Neuronal stem cell (in vitro differentiated cells): ENCODE results near the gene RGN. TPM values are rescaled to one million over a fixed set of nuclear protein-coding genes. Genes with fewer than 3 reads are reported as not detected.

Source experiments
- DNase-seq: peaks from one replicate; pipeline ENCODE4 v3.0.0-alpha.2; 2013; ENCODE audit warnings: low spot score
- H2AFZ ChIP-seq: one replicate; pipeline ENCODE4 v1.6.1; 2013; ENCODE audit warnings: mild to moderate bottlenecking, low read length, inconsistent platforms
- H2AK5ac ChIP-seq: 2 replicates; pipeline ENCODE4 v1.6.1; 2013; ENCODE audit warnings: low read depth, mild to moderate bottlenecking, inconsistent platforms, low read length, moderate library complexity, mixed read lengths
- H2BK120ac ChIP-seq: 2 replicates; pipeline ENCODE4 v1.6.1; 2013; ENCODE audit warnings: low read depth, mild to moderate bottlenecking, inconsistent platforms, low read length, moderate library complexity, mixed read lengths
- H2BK12ac ChIP-seq: one replicate; pipeline ENCODE4 v1.6.1; 2013; ENCODE audit warnings: low read length, inconsistent platforms
- H2BK15ac ChIP-seq: 2 replicates; pipeline ENCODE4 v1.6.1; 2013; ENCODE audit warnings: mild to moderate bottlenecking, low read length, inconsistent platforms, mixed read lengths
- H2BK5ac ChIP-seq: one replicate; pipeline ENCODE4 v1.6.1; 2013; ENCODE audit warnings: inconsistent platforms, mild to moderate bottlenecking, low read length, moderate library complexity
- H3K14ac ChIP-seq: one replicate; pipeline ENCODE4 v1.6.1; 2013; ENCODE audit warnings: low read length, inconsistent platforms
- H3K18ac ChIP-seq: 2 replicates; pipeline ENCODE4 v1.6.1; 2013; ENCODE audit warnings: low read length, inconsistent platforms
- H3K23ac ChIP-seq: 2 replicates; pipeline ENCODE4 v1.6.1; 2013; ENCODE audit warnings: low read depth, mild to moderate bottlenecking, mixed read lengths, low read length, inconsistent platforms; ENCODE audit not compliant: poor library complexity
- H3K27ac ChIP-seq: replicated peaks from 3 replicates; pipeline ENCODE4 v1.5.1; 2013; ENCODE audit warnings: low read length, inconsistent platforms
- H3K27me3 ChIP-seq, 3 experiments: 2 replicates each; pipeline ENCODE4 v1.6.1; 2013; ENCODE audit warnings: low read length in 3 of 3, mild to moderate bottlenecking in 2 of 3, inconsistent platforms in 1 of 3, low read depth in 1 of 3, mixed read lengths in 1 of 3, moderate library complexity in 1 of 3; ENCODE audit not compliant: control insufficient read depth in 3 of 3, insufficient read depth in 3 of 3
- H3K36me3 ChIP-seq, 2 donors: replicated peaks in 1 of 2; 2 replicates each; pipeline ENCODE4 v1.6.1; 2013; ENCODE audit warnings: low read length in 2 of 2; ENCODE audit not compliant: control insufficient read depth in 2 of 2, insufficient read depth in 2 of 2
- H3K4ac ChIP-seq: 2 replicates; pipeline ENCODE4 v1.6.1; 2013; ENCODE audit warnings: inconsistent platforms, mild to moderate bottlenecking, low read length, moderate library complexity
- H3K4me1 ChIP-seq, 2 donors: 1 replicate in 1 of 2; 2 replicates in 1 of 2; pipeline ENCODE4 v1.6.1; 2013; ENCODE audit warnings: low read length in 2 of 2, low read depth in 1 of 2; ENCODE audit not compliant: control insufficient read depth in 2 of 2, insufficient read depth in 1 of 2
- H3K4me2 ChIP-seq: one replicate; pipeline ENCODE4 v1.6.1; 2013; ENCODE audit warnings: mild to moderate bottlenecking, low read length, inconsistent platforms; ENCODE audit not compliant: insufficient read depth, poor library complexity, severe bottlenecking
- H3K4me3 ChIP-seq, 2 donors: 2 replicates each; pipeline ENCODE4 v1.5.1; 2013; ENCODE audit warnings: low read length in 2 of 2, mild to moderate bottlenecking in 2 of 2, inconsistent platforms in 1 of 2, moderate library complexity in 1 of 2
- H3K79me1 ChIP-seq: one replicate; pipeline ENCODE4 v1.6.1; 2013; ENCODE audit warnings: low read depth, mild to moderate bottlenecking, inconsistent platforms, low read length, moderate library complexity
- H3K9ac ChIP-seq: one replicate; pipeline ENCODE4 v1.6.1; 2013; ENCODE audit warnings: mild to moderate bottlenecking, low read depth, low read length, inconsistent platforms; ENCODE audit not compliant: poor library complexity
- H3K9me3 ChIP-seq, 2 donors: replicated peaks in 1 of 2; 2 replicates each; pipeline versions ENCODE3 to v1.6.1; 2013; ENCODE audit warnings: low read length in 2 of 2, mild to moderate bottlenecking in 2 of 2, inconsistent platforms in 1 of 2, low read depth in 1 of 2, mixed read lengths in 1 of 2, moderate library complexity in 1 of 2; ENCODE audit not compliant: control insufficient read depth in 2 of 2, insufficient read depth in 1 of 2
- H4K8ac ChIP-seq: one replicate; pipeline ENCODE4 v1.6.1; 2013; ENCODE audit warnings: low read depth, mild to moderate bottlenecking, inconsistent platforms, low read length, moderate library complexity
- H4K91ac ChIP-seq: one replicate; pipeline ENCODE4 v1.6.1; 2013; ENCODE audit warnings: low read length, low read depth, mild to moderate bottlenecking, inconsistent platforms; ENCODE audit not compliant: poor library complexity
- WGBS, 2 donors: extraction: QIAGEN DNeasy Blood & Tissue Kit; methylation state at CpG; one replicate each; pipeline ENCODE4 v1.1.7; 2013; ENCODE audit warnings: missing lambda C conversion rate in 2 of 2, mixed read lengths in 1 of 2; ENCODE audit not compliant: insufficient read length in 2 of 2, insufficient replicate concordance in 1 of 2; ENCODE audit errors: extremely low coverage in 2 of 2; 5-methylcytosine and 5-hydroxymethylcytosine counted together
- polyA plus RNA-seq, 2 experiments: library from polyadenylated mRNA; stranded (reverse); fragments of 200-250 nt; gene quantifications; one replicate each; pipeline ENCODE4 v1.2.3, GENCODE V29; 2013

The RGN gene
- polyA plus RNA-seq (2013, experiment 1 of 2), result 0.93 TPM
- polyA plus RNA-seq (2013, experiment 2 of 2), result 0.83 TPM

DNA sequence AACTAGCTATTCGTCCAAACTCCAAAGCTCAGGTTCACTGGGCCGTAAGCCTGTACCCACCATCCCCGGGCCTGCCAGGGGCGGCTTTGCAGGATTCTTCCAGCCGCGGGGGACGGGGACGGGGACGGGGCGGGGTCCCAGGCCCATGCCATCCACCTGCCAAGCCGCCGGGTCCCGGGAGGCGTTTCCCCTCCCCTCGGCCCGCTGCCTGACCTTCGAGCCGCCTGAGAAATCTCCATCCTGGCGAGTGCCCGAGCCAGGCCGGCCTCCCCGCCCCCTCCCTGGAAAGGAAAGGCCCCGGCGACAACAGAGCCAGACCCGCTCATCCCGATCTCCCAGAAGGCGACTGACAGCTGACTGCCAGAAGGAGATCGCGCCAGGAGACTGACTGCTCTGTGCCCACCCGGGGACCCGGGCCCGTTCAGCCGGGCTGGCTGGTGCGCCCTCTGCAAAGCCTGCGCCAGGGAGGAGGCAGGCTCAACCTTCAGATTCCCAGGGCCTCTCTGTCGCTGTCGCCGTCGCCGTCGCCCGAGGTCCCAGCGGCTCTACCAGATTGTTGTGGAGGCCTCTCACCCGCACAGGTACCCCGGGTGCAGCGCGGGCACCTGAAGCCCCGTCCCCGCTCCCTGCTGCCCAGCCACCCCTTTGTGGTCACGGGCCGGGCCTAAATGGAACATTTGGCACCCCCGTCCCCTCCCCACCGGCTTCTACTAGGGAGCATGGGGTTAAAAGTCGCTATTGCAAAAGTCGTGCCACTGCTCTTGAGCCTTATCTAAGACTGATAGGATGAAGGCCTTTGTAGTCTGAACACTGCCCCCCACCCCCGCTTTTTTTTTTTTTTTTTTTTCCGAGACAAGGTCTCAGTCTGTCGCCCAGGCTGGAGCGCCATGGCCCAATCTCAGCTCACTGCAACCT is at the start of gene RGN:
TSS of gene RGN (plus strand) at position 315 of the 915 bp plus-strand sequence. CDS start 2,702 bp downstream, outside the sequence.
- Histone ChIP-seq H3K36me3 (no peaks in the 10 kb centered on the region), H3K27me3 (peaks cover 0 to 9% (median 0%) of the 10 kb centered on the region in 3 experiments), H2BK12ac (no peak within 1 kb of the TSS), H2BK120ac (no peak within 1 kb of the TSS), H2AFZ (no peak within 1 kb of the TSS), H3K79me1 (no peaks in the 10 kb centered on the region), H3K9me3 (no peaks in the 10 kb centered on the region), H3K4me3 (no peak within 1 kb of the TSS), H3K4ac (no peak within 1 kb of the TSS), H3K27ac (no peak within 1 kb of the TSS), H3K4me2 (peak within 1 kb of the TSS; percentile 45), H3K9ac (no peak within 1 kb of the TSS), H2BK15ac (no peak within 1 kb of the TSS), H3K4me1 (no peaks in the 10 kb centered on the region), H3K23ac (no peak within 1 kb of the TSS), H2AK5ac (no peak within 1 kb of the TSS), H3K18ac (no peak within 1 kb of the TSS), H4K91ac (no peak within 1 kb of the TSS), H2BK5ac (no peak within 1 kb of the TSS), H3K14ac (no peak within 1 kb of the TSS), H4K8ac (no peak within 1 kb of the TSS)
- peak; percentile 1 for DNase-seq
- no CpG with 5 or more reads among the region's 59 CpGs for WGBS, 2 donors

DNA sequence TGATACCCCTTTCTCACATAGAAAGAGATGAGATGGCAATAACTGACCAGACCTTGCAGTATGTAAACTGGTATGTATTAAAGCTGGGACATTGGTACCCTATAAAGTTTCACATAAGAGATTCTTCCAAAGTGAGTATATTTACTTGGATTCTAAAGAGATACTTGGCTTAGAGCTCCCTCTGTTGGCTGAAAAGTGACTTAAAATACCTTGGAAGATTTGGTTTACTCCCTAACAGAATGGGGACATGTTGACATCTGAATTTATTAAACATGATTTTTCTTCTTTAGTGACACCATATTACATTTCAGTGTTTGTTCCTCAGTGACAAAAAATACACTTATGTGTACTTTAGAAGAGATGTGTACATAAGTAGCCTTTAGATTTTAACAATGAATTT is 47.9 kb upstream of the RGN start:
- Histone ChIP-seq H2BK5ac (no peak overlapping the region), H3K14ac (no peak overlapping the region), H3K4me1 (no peaks in the 10 kb centered on the region), H3K36me3 (peaks cover 1 to 47% of the 10 kb centered on the region in 2 donors), H4K8ac (no peak overlapping the region), H2BK12ac (no peak overlapping the region), H2AFZ (no peak overlapping the region), H2BK120ac (no peak overlapping the region), H3K23ac (no peak overlapping the region), H3K18ac (no peak overlapping the region), H3K4me3 (no peak overlapping the region), H3K4me2 (no peak overlapping the region), H3K27me3 (peaks cover 0 to 19% (median 0%) of the 10 kb centered on the region in 3 experiments), H2BK15ac (no peak overlapping the region), H3K9me3 (no peaks in the 10 kb centered on the region), H2AK5ac (no peak overlapping the region), H4K91ac (no peak overlapping the region), H3K27ac (no peak overlapping the region), H3K79me1 (no peaks in the 10 kb centered on the region), H3K4ac (no peak overlapping the region), H3K9ac (no peak overlapping the region)
- DNase-seq, result peak; percentile 54

DNA sequence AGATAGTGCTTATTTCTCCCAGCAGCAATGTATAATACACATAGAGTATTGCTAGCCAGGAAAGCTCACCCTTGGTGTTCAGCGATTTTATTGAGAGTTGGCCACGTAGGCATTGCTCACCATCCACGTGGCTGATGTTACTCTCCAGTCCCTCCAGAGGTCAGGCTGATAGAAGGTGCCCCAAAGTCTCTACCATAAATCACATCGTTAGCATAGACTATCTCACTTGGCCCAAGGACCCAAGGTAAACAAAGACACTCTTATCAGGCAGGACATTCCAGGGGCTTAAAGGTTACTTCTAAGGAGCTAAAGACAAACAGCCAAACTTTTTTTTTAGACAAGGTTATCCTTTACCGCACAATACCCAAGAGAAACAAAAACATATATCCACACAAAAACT is 30.3 kb upstream of the RGN start:
- no peak overlapping the region for H3K27ac ChIP-seq
- no peak overlapping the region for H2BK12ac ChIP-seq
- no peak overlapping the region for H3K23ac ChIP-seq
- H3K4ac ChIP-seq, result no peak overlapping the region
- H2AK5ac ChIP-seq, result no peak overlapping the region
- H2BK15ac ChIP-seq, result no peak overlapping the region
- no peak overlapping the region for H3K4me2 ChIP-seq
- H3K4me1 ChIP-seq, result no peaks in the 10 kb centered on the region
- H3K27me3 ChIP-seq, result peaks cover 0 to 5% (median 0%) of the 10 kb centered on the region in 3 experiments
- H4K91ac ChIP-seq, result no peak overlapping the region
- WGBS, 2 donors, result no CpG with 5 or more reads among the region's 5 CpGs
- H2BK5ac ChIP-seq, result no peak overlapping the region
- H3K36me3 ChIP-seq, result peaks cover 0 to 6% of the 10 kb centered on the region in 2 donors
- H4K8ac ChIP-seq, result no peak overlapping the region
- H2BK120ac ChIP-seq, result no peak overlapping the region
- no peak overlapping the region for H3K9ac ChIP-seq
- no peak overlapping the region for H3K18ac ChIP-seq
- no peak overlapping the region for H2AFZ ChIP-seq
- H3K9me3 ChIP-seq, result peaks cover 0 to 5% of the 10 kb centered on the region in 2 donors
- H3K79me1 ChIP-seq, result no peaks in the 10 kb centered on the region
- H3K14ac ChIP-seq, result no peak overlapping the region
- H3K4me3 ChIP-seq, result no peak overlapping the region
- DNase-seq, result no peak

DNA sequence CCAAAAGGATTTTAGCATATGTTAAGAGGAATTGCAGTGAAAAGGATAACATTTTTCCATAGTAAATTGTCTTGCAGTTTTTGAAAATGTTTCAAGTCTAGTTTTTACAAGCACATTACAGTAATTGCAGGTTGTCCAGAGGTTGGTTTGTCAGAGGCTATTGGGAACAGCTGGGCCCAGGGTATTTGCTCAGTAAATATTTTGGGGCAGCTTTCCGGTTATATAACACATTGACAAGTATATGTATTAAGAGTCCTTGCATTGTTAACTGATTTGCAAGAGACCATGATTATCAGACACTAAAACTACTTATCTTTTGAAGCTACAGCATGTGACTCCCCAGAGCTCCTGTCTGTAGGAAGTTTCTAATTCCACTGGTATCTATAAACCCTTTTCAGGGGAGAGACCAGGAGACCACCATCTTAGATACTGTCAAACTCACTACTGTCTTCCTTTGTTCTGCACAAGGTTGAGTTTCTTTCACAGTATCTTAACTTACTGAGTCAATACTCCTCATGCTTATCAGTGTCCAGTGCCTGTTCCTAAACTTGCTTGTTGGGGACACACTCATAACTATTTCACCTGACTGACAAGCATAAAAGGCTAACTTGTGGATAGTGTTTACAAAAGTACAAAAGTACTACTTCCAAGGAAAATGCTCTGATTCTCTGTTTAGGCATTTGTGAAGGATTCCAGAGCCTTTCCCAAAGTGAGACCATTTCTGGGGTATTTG is 18.9 kb upstream of the RGN start:
- no peak overlapping the region for H3K4me2 ChIP-seq
- no peak overlapping the region for H2AFZ ChIP-seq
- H3K23ac ChIP-seq, result no peak overlapping the region
- H2BK15ac ChIP-seq, result no peak overlapping the region
- DNase-seq, result no peak
- H4K8ac ChIP-seq, result no peak overlapping the region
- H3K27me3 ChIP-seq, result peaks cover 0 to 52% (median 0%) of the 10 kb centered on the region in 3 experiments
- H3K9me3 ChIP-seq, result no peaks in the 10 kb centered on the region
- no peak overlapping the region for H3K4ac ChIP-seq
- H3K79me1 ChIP-seq, result no peaks in the 10 kb centered on the region
- no peak overlapping the region for H3K27ac ChIP-seq
- H3K9ac ChIP-seq, result no peak overlapping the region
- no peak overlapping the region for H3K14ac ChIP-seq
- no peak overlapping the region for H4K91ac ChIP-seq
- WGBS, 2 donors, result no CpG with 5 or more reads among the region's 1 CpG
- H2AK5ac ChIP-seq, result no peak overlapping the region
- H2BK120ac ChIP-seq, result no peak overlapping the region
- H2BK5ac ChIP-seq, result no peak overlapping the region
- peaks cover 8 to 63% of the 10 kb centered on the region in 2 donors for H3K36me3 ChIP-seq
- no peak overlapping the region for H3K4me3 ChIP-seq
- H2BK12ac ChIP-seq, result no peak overlapping the region
- H3K18ac ChIP-seq, result no peak overlapping the region
- H3K4me1 ChIP-seq, result no peaks in the 10 kb centered on the region
